Measurements from ENCODE around the gene APOB.

APOB gene, protein sequence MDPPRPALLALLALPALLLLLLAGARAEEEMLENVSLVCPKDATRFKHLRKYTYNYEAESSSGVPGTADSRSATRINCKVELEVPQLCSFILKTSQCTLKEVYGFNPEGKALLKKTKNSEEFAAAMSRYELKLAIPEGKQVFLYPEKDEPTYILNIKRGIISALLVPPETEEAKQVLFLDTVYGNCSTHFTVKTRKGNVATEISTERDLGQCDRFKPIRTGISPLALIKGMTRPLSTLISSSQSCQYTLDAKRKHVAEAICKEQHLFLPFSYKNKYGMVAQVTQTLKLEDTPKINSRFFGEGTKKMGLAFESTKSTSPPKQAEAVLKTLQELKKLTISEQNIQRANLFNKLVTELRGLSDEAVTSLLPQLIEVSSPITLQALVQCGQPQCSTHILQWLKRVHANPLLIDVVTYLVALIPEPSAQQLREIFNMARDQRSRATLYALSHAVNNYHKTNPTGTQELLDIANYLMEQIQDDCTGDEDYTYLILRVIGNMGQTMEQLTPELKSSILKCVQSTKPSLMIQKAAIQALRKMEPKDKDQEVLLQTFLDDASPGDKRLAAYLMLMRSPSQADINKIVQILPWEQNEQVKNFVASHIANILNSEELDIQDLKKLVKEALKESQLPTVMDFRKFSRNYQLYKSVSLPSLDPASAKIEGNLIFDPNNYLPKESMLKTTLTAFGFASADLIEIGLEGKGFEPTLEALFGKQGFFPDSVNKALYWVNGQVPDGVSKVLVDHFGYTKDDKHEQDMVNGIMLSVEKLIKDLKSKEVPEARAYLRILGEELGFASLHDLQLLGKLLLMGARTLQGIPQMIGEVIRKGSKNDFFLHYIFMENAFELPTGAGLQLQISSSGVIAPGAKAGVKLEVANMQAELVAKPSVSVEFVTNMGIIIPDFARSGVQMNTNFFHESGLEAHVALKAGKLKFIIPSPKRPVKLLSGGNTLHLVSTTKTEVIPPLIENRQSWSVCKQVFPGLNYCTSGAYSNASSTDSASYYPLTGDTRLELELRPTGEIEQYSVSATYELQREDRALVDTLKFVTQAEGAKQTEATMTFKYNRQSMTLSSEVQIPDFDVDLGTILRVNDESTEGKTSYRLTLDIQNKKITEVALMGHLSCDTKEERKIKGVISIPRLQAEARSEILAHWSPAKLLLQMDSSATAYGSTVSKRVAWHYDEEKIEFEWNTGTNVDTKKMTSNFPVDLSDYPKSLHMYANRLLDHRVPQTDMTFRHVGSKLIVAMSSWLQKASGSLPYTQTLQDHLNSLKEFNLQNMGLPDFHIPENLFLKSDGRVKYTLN (N-terminal part only)
- 0 reads per million in 3 donors for total RNA-seq

DNA sequence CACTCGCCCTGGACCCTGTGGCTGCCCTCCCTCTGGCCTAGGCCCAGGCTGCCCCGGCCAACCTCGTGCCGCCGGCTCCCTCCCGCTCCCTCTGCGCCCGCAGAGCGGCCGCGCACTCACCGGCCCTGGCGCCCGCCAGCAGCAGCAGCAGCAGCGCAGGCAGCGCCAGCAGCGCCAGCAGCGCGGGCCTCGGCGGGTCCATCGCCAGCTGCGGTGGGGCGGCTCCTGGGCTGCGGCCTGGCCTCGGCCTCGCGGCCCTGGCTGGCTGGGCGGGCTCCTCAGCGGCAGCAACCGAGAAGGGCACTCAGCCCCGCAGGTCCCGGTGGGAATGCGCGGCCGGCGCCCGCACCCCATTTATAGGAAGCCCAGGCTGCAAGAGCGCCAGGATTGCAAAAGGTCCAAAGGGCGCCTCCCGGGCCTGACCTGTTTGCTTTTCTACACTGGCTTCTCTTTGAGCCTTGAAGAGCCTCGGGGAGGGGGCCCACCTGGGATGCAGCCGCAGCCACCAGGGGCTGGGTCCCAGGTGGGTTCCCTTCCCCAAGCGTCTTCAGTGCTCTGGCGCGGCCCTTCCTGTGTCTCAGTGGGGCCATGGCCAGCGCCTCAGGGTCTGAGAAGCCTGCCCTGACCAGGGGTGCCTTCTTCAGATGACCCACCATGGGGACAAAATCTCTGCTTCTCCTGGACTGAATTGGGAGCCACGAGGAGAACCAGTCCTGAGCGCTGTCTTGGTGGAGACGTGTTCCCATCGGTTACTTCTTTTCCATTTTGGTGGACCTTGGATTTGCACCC is at the start of gene APOB:
TSS of gene APOB (minus strand) at position 330 of the 789 bp plus-strand sequence. CDS start at position 202, 128 bp downstream.
- Histone ChIP-seq H3K4me3 (ENCODE audit: insufficient read depth, low read depth, low read length, poor library complexity, severe bottlenecking) (no peak within 1 kb of the TSS), H3K27me3 (replicated peaks; ENCODE audit: control insufficient read depth, insufficient read depth, low read length, poor library complexity, severe bottlenecking) (peaks cover 5% of the 10 kb centered on the region), H3K4me1 (ENCODE audit: control insufficient read depth, insufficient read depth, low read length, poor library complexity, severe bottlenecking) (no peaks in the 10 kb centered on the region), H3K27ac (ENCODE audit: insufficient read depth, low read length, poor library complexity, severe bottlenecking) (no peak within 1 kb of the TSS), H3K9me3 (ENCODE audit: control insufficient read depth, low read length) (no peaks in the 10 kb centered on the region), H3K36me3 (ENCODE audit: control insufficient read depth, insufficient read depth, low read length) (no peaks in the 10 kb centered on the region)
- no peak for DNase-seq

DNA sequence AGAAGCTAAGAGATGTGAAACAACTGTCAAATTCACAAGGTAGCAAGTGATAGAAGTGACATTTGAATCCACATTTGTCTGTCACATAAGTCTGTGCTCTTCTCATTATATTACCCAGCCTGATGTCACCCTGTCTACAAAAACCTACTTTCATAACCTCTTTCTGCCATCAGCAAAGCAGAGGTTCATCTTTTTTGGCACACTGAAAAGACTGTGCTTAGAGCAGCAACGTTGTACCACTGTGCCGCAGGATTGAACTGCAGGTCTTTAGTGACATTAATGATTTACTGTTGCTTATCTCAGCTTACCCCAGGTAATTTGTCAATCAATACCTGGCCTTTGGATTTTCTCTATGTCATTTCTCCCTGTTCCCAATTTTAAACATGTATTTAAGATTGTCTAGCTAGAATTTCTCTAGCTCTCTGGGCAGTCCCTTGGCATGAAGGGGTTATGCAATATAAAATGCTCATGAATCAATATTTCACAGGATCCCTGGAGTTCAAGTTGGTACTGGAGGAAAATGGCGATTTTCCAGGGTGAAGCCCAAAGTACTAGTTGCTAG is 48.5 kb upstream of the APOB start:
- DNase-seq, result no peak
- no peaks in the 10 kb centered on the region for H3K9me3 ChIP-seq (ENCODE audit: control insufficient read depth, low read length)
- H3K27ac ChIP-seq (ENCODE audit: insufficient read depth, low read length, poor library complexity, severe bottlenecking), result no peak overlapping the region
- H3K27me3 ChIP-seq (replicated peaks; ENCODE audit: control insufficient read depth, insufficient read depth, low read length, poor library complexity, severe bottlenecking), result no peaks in the 10 kb centered on the region
- H3K4me1 ChIP-seq (ENCODE audit: control insufficient read depth, insufficient read depth, low read length, poor library complexity, severe bottlenecking), result no peaks in the 10 kb centered on the region
- H3K4me3 ChIP-seq (ENCODE audit: insufficient read depth, low read depth, low read length, poor library complexity, severe bottlenecking), result no peak overlapping the region
- no peaks in the 10 kb centered on the region for H3K36me3 ChIP-seq (ENCODE audit: control insufficient read depth, insufficient read depth, low read length)

DNA sequence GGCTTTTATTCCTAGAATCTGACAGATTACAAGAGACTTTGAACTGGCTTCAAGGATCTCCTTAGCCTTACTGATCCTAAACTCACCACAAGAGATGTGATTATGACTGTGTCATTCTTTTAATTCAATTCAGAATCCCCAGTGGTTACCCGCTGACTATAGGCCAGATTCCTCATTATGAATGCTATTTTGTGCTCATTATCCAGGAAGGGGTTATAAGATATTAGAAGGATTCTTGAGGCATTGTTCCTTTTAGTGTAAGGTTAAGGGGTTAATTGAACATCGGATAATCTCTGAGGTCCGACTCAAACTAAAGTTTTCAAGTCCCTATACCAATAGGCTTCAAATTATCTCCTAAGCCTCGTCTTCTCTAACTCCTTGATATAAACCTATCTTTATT is 40.5 kb upstream of the APOB start:
- no peaks in the 10 kb centered on the region for H3K9me3 ChIP-seq (ENCODE audit: control insufficient read depth, low read length)
- H3K27ac ChIP-seq (ENCODE audit: insufficient read depth, low read length, poor library complexity, severe bottlenecking), result no peak overlapping the region
- DNase-seq, result no peak
- H3K36me3 ChIP-seq (ENCODE audit: control insufficient read depth, insufficient read depth, low read length), result no peaks in the 10 kb centered on the region
- no peaks in the 10 kb centered on the region for H3K27me3 ChIP-seq (replicated peaks; ENCODE audit: control insufficient read depth, insufficient read depth, low read length, poor library complexity, severe bottlenecking)
- no peaks in the 10 kb centered on the region for H3K4me1 ChIP-seq (ENCODE audit: control insufficient read depth, insufficient read depth, low read length, poor library complexity, severe bottlenecking)
- H3K4me3 ChIP-seq (ENCODE audit: insufficient read depth, low read depth, low read length, poor library complexity, severe bottlenecking), result no peak overlapping the region

DNA sequence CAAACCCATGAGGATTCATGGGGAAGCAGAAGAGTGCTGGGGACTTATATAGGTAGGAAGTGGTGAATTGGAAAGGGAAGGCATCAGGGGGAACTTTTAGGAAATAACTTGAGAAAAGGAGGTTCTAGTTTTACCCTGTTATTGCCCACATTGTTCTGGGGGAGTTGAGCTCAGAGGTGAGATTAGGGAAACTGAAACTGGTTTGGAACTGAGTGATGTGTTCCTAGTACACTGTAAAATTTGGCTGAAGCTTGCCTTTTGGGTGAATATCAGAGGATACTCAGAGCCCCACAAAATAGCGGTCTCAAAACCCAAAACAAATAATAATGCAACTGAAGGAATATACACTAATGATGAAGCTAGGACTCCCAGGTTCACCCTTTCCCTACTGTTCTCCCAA is 39.6 kb upstream of the APOB start:
- DNase-seq, result no peak

DNA sequence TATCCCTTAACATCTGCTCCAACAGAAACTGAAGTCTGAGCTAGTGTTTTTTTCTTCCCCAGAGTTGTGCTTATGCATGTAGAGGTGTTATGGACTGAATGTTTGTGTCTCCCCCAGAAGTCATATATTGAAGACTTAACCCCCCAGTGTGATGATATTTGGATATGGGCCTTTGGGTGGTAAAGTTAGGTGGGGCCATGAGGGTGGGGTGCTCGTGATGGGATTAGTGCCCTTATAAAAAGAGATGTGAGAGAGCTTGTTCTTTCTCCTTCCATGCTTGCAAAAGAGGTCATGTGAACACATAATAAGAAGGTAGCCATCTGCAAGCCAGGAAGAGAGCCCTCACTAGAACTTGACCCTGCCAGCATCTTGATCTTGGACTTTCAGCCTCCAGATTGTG is 34.4 kb upstream of the APOB start:
- H3K4me1 ChIP-seq (ENCODE audit: control insufficient read depth, insufficient read depth, low read length, poor library complexity, severe bottlenecking), result no peaks in the 10 kb centered on the region

More for the DNA sequence above, 39.6 kb upstream of the APOB start:
- Histone ChIP-seq H3K27me3 (replicated peaks; ENCODE audit: control insufficient read depth, insufficient read depth, low read length, poor library complexity, severe bottlenecking) (no peaks in the 10 kb centered on the region), H3K36me3 (ENCODE audit: control insufficient read depth, insufficient read depth, low read length) (no peaks in the 10 kb centered on the region), H3K9me3 (ENCODE audit: control insufficient read depth, low read length) (no peaks in the 10 kb centered on the region), H3K27ac (ENCODE audit: insufficient read depth, low read length, poor library complexity, severe bottlenecking) (no peak overlapping the region), H3K4me1 (ENCODE audit: control insufficient read depth, insufficient read depth, low read length, poor library complexity, severe bottlenecking) (no peaks in the 10 kb centered on the region), H3K4me3 (ENCODE audit: insufficient read depth, low read depth, low read length, poor library complexity, severe bottlenecking) (no peak overlapping the region)

DNA sequence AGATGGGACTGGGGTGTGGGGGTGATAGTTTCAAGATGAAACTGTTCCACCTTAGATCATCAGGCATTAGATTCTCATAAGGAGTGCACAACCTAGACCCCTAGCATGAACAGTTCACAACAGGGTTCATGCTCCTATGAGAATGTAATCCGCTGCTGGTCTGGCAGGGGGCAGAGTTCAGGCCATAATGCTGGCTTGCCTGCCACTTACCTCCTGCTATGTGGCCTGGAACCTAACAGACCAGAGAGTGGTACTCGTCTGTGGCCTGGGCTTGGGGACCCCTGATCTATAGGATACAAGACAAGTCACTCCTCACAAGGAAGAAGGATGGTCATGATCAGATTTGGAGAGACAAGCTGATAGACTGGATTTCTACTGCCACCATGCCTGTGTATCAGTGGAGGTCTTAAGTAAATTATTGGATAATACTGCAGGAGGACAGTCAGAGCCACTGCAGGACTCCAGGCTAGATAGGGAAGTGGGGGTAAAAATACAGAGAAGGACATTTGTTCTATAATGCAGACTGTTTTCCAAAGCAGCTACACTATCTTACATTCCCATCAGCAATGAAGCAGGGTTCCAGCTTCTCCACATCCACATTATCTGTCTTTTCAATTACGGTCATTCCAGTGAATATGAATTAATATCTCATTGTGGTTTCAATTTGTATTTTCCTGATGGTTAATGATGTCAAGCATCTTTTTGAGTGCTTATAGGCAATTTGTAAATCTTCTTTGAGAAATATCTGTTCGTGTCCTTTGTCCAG is 28.8 kb upstream of the APOB start:
- Histone ChIP-seq H3K27me3 (replicated peaks; ENCODE audit: control insufficient read depth, insufficient read depth, low read length, poor library complexity, severe bottlenecking) (no peaks in the 10 kb centered on the region), H3K9me3 (ENCODE audit: control insufficient read depth, low read length) (no peaks in the 10 kb centered on the region), H3K27ac (ENCODE audit: insufficient read depth, low read length, poor library complexity, severe bottlenecking) (no peak overlapping the region), H3K36me3 (ENCODE audit: control insufficient read depth, insufficient read depth, low read length) (no peaks in the 10 kb centered on the region), H3K4me3 (ENCODE audit: insufficient read depth, low read depth, low read length, poor library complexity, severe bottlenecking) (no peak overlapping the region), H3K4me1 (ENCODE audit: control insufficient read depth, insufficient read depth, low read length, poor library complexity, severe bottlenecking) (no peaks in the 10 kb centered on the region)
- no peak for DNase-seq

More for the DNA sequence above, 34.4 kb upstream of the APOB start:
- Histone ChIP-seq H3K4me3 (ENCODE audit: insufficient read depth, low read depth, low read length, poor library complexity, severe bottlenecking) (no peak overlapping the region), H3K27me3 (replicated peaks; ENCODE audit: control insufficient read depth, insufficient read depth, low read length, poor library complexity, severe bottlenecking) (no peaks in the 10 kb centered on the region), H3K36me3 (ENCODE audit: control insufficient read depth, insufficient read depth, low read length) (no peaks in the 10 kb centered on the region), H3K9me3 (ENCODE audit: control insufficient read depth, low read length) (no peaks in the 10 kb centered on the region), H3K27ac (ENCODE audit: insufficient read depth, low read length, poor library complexity, severe bottlenecking) (no peak overlapping the region)
- DNase-seq, result no peak

DNA sequence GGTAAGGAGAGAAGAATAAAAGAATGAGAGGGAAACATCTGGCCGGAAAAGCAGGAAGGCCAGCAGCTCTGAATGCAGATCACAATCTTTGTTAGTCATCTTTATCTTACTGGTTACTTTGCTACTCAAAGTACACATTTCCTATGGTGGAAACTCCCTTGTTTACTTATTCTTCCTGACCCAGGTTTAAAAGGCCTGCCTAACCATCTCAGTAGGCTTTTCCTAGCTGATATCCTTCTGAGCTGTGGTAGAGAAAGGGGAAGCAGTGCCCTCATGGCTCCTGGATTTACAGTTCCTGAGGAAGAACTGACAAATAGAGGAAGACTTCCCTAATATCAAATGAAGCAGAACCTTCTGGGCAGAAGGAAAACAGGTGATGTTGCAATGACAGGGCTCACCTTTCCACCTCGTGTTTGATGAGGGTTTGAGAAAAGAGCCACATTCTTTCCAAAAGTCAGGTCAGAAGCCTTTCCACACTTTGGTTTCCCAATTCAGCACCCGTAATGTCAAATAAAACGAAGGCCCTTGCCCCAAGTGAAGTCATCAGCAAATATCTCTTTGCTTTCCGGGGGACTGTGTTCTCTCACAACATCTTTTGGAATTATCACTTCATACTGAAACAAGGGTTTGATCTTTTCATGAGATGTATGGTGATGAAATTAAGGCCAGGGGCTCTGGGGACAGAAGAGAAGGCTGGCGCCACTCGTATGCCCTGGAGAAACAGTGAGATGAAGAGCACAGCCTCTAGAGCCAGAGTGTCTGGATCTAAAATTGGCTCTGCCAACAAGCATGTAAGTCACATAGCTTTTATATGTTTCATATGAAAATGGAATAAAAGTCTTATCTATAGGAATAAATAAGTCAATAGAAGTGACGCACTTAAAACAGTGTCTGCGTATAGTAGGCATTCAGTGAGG is 26.7 kb upstream of the APOB start:
- DNase-seq, result no peak
- no peaks in the 10 kb centered on the region for H3K36me3 ChIP-seq (ENCODE audit: control insufficient read depth, insufficient read depth, low read length)
- no peaks in the 10 kb centered on the region for H3K9me3 ChIP-seq (ENCODE audit: control insufficient read depth, low read length)
- H3K27me3 ChIP-seq (replicated peaks; ENCODE audit: control insufficient read depth, insufficient read depth, low read length, poor library complexity, severe bottlenecking), result no peaks in the 10 kb centered on the region
- H3K4me3 ChIP-seq (ENCODE audit: insufficient read depth, low read depth, low read length, poor library complexity, severe bottlenecking), result no peak overlapping the region
- H3K27ac ChIP-seq (ENCODE audit: insufficient read depth, low read length, poor library complexity, severe bottlenecking), result no peak overlapping the region
- no peaks in the 10 kb centered on the region for H3K4me1 ChIP-seq (ENCODE audit: control insufficient read depth, insufficient read depth, low read length, poor library complexity, severe bottlenecking)

DNA sequence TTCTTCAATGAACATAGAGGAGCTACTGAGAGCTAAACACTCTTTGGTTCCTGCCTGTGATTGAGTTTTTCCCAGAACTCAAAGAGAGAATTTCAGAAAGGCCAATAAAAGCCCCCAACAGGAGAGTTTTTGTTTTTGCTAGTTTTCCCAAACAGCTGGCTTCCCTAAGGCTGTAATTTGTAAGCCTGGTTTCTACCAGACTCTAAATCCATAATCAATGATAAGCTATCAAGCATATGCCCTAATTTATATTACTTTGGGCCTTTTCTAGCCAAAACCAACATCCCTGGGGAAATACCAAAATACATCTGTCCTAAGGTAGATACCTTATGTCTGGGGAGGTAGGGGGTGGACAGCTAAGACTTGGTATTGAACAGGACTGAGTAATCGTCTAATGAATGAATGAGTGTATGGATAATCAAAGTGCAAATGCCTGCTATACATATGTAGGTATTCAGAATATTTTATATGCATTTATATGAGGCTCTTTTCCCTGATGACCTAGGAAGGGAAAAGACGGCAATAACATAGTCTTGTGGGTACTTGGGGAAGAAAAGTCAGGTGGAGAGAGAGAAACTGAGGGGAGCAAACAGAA is 26.0 kb upstream of the APOB start:
- no peak for DNase-seq
- Histone ChIP-seq H3K36me3 (ENCODE audit: control insufficient read depth, insufficient read depth, low read length) (no peaks in the 10 kb centered on the region), H3K27ac (ENCODE audit: insufficient read depth, low read length, poor library complexity, severe bottlenecking) (no peak overlapping the region), H3K9me3 (ENCODE audit: control insufficient read depth, low read length) (no peaks in the 10 kb centered on the region), H3K27me3 (replicated peaks; ENCODE audit: control insufficient read depth, insufficient read depth, low read length, poor library complexity, severe bottlenecking) (no peaks in the 10 kb centered on the region), H3K4me1 (ENCODE audit: control insufficient read depth, insufficient read depth, low read length, poor library complexity, severe bottlenecking) (no peaks in the 10 kb centered on the region), H3K4me3 (ENCODE audit: insufficient read depth, low read depth, low read length, poor library complexity, severe bottlenecking) (no peak overlapping the region)

Data from effector memory CD4-positive, alpha-beta T cell (primary cell).